NT2/D1 (cell line): ENCODE data around the gene PLA2G2C.

Experiments
- SUZ12 ChIP-seq: IDR thresholded peaks from 2 replicates; pipeline ENCODE4 v1.6.1; 2011; ENCODE audit not compliant: insufficient read length, insufficient read depth; ENCODE audit errors: extremely low read depth
- YY1 ChIP-seq: IDR thresholded peaks from 2 replicates; pipeline ENCODE4 v1.6.1; 2011; ENCODE audit not compliant: insufficient read length, insufficient read depth
- ZNF274 ChIP-seq: IDR thresholded peaks from 2 replicates; pipeline ENCODE4 v1.6.1; 2011; ENCODE audit warnings: mild to moderate bottlenecking, low read depth, low read length

DNA sequence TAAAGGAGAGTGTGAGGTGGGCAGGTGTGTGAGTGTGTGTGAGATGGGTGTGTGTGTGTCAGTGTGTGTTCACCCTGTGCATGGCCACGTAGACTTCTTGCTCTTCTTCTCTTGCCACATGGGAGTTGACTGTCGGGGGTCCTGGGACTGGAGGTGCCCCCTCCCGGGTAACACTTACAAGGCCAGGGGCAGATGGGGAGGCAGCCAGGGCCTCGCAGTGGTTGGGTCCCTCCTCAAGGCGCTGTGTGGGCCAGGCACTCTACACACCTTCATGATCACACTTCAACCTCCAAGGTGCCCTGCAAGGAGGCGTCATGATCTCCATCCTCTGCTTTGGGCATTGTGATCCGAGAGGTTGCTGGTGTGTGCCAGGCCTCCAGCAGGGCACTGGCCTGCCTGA, 44.9 kb downstream of the PLA2G2C start:
- TF ChIP-seq YY1 (no peak), ZNF274 (no peak), SUZ12 (no peak)
